A549 (cell line): ENCODE results near the gene NDUFA11. TPM values are rescaled to one million over a fixed set of nuclear protein-coding genes. Genes with fewer than 3 reads are reported as not detected.
A peak's percentile ranks its signal among the peaks of the same experiment; 100 is the strongest.

ENCODE experiments used
- ATAC-seq, 2 experiments: fragments of 200-7000 bp in 1 of 2; fragments of >200 bp in 1 of 2; cut with Nextera tagmentation in 1 of 2; cut with Tn5 transposase in 1 of 2; 3 replicates each; pipeline versions ENCODE4 v1.8.0 to v1.9.1; 2018 to 2020; ENCODE audit warnings: mild to moderate bottlenecking in 1 of 2, moderate library complexity in 1 of 2
- CTCF ChIA-PET: fragments of 300-600 bp; sonication (Branson Sonifier 250); formaldehyde crosslinking; extraction: SDS; loops from one replicate; lab custom pipeline; 2021; ENCODE audit warnings: antibody characterized with exemption, inconsistent platforms; lab: Yijun Ruan, JAX
- POLR2A ChIA-PET: fragments of 350-600 bp; formaldehyde crosslinking; extraction: SDS; loops from one replicate; lab custom pipeline; 2021; ENCODE audit warnings: antibody characterized with exemption, inconsistent platforms; lab: Yijun Ruan, JAX
- DNase-seq, 2 experiments: peaks; one replicate each; pipeline versions ENCODE4 v3.0.0 to v3.0.0-alpha.2; 2011 to 2016; ENCODE audit warnings: low read depth in 1 of 2, low spot score in 1 of 2
- FAIRE-seq: peaks from 2 replicates; lab custom pipeline; 2011; peaks lifted over from hg19 to GRCh38; lab: Jason Lieb, UNC
- H3K27ac ChIP-seq, 2 experiments: fragments of >200 bp; sonication (Bioruptor Twin); formaldehyde crosslinking; 3 replicates each; pipeline ENCODE4 v1.5.1; 2016 to 2017
- H3K4me1 ChIP-seq: fragments of >200 bp; sonication (Bioruptor Twin); formaldehyde crosslinking; 3 replicates; pipeline ENCODE4 v1.6.1; 2016
- H3K4me2 ChIP-seq: fragments of >200 bp; sonication (Bioruptor Twin); formaldehyde crosslinking; 3 replicates; pipeline ENCODE4 v1.6.1; 2016
- H3K4me3 ChIP-seq: fragments of >200 bp; sonication (Bioruptor Twin); formaldehyde crosslinking; 3 replicates; pipeline ENCODE4 v1.5.1; 2016
- H3K9me3 ChIP-seq: fragments of >200 bp; sonication (Bioruptor Twin); formaldehyde crosslinking; 3 replicates; pipeline ENCODE4 v1.6.1; 2016
- CBX2 ChIP-seq: fragments of 200-600 bp; sonication (generic); IDR thresholded peaks from 2 replicates; pipeline ENCODE4 v1.6.1; 2016; ENCODE audit warnings: low read depth, mild to moderate bottlenecking, borderline replicate concordance
- EHF ChIP-seq: fragments of 250-450 bp; sonication (Bioruptor Pico); IDR thresholded peaks from 2 replicates; pipeline ENCODE4 v1.5.0; 2020; ENCODE audit warnings: mild to moderate bottlenecking
- EHMT2 ChIP-seq: fragments of 200-600 bp; sonication (generic); IDR thresholded peaks from 2 replicates; pipeline ENCODE4 v1.6.1; 2016; ENCODE audit warnings: antibody characterized with exemption, low read depth, mild to moderate bottlenecking, moderate library complexity
- EP300 ChIP-seq, 2 experiments: fragments of >200 bp; sonication (Bioruptor Twin); formaldehyde crosslinking; IDR thresholded peaks; 2 replicates in 1 of 2; 3 replicates in 1 of 2; pipeline ENCODE4 v1.6.1; 2016 to 2017
- FOSB ChIP-seq: fragments of 250-450 bp; sonication (Bioruptor Pico); IDR thresholded peaks from 2 replicates; pipeline ENCODE4 v1.5.0; 2020; ENCODE audit warnings: mild to moderate bottlenecking, moderate library complexity
- GATA3 ChIP-seq: IDR thresholded peaks from 2 replicates; pipeline ENCODE4 v1.6.1; 2012; ENCODE audit warnings: borderline replicate concordance
- HDAC2 ChIP-seq: fragments of 200-600 bp; sonication (generic); IDR thresholded peaks from 2 replicates; pipeline ENCODE4 v1.6.1; 2016
- JUNB ChIP-seq: fragments of >200 bp; sonication (Bioruptor Twin); formaldehyde crosslinking; IDR thresholded peaks from 2 replicates; pipeline ENCODE4 v1.6.1; 2016
- MAZ ChIP-seq: fragments of 150-350 bp; IDR thresholded peaks from 2 replicates; pipeline ENCODE4 v1.6.1; 2014; ENCODE audit warnings: antibody characterized with exemption, low read depth, low read length, borderline replicate concordance
- NPAS2 ChIP-seq: fragments of 250-450 bp; sonication (Bioruptor Pico); IDR thresholded peaks from 2 replicates; pipeline ENCODE4 v1.8.0; 2022; ENCODE audit warnings: mild to moderate bottlenecking, moderate library complexity, borderline replicate concordance
- POLR2A ChIP-seq: IDR thresholded peaks from 2 replicates; pipeline ENCODE4 v1.6.1; 2012; ENCODE audit warnings: mild to moderate bottlenecking, low read length
- RARB ChIP-seq: fragments of 250-450 bp; sonication (Bioruptor Pico); IDR thresholded peaks from 2 replicates; pipeline ENCODE4 v1.8.0; 2021; ENCODE audit warnings: mild to moderate bottlenecking, moderate library complexity
- ZFP36 ChIP-seq: fragments of 450-650 bp; IDR thresholded peaks from 2 replicates; pipeline ENCODE4 v1.6.1; 2014; ENCODE audit warnings: borderline replicate concordance; ENCODE audit not compliant: partially characterized antibody
- ZNF302 ChIP-seq: fragments of 250-450 bp; sonication (Bioruptor Pico); IDR thresholded peaks from 2 replicates; pipeline ENCODE4 v1.9.0; 2021; ENCODE audit warnings: inconsistent platforms, mild to moderate bottlenecking, moderate library complexity
- ZSCAN20 ChIP-seq: fragments of 250-450 bp; sonication (Bioruptor Pico); IDR thresholded peaks from 2 replicates; pipeline ENCODE4 v1.8.0; 2022; ENCODE audit warnings: mild to moderate bottlenecking, moderate library complexity
- WGBS: methylation state at CpG from one replicate; pipeline ENCODE4 v1.1.6; 2017; ENCODE audit errors: missing lambda C conversion rate; 5-methylcytosine and 5-hydroxymethylcytosine counted together
- polyA plus RNA-seq, 4 experiments: library from polyadenylated mRNA; depleted of rRNA in 3 of 4; stranded (reverse); fragments of >200 nt; fragmentation: RNase III in 1 of 4; extraction: RNeasy Plus Mini Kit Qiagen cat#74134 plus additional on column Dnase treatment in 1 of 4; gene quantifications; 2 replicates in 3 of 4; 3 replicates in 1 of 4; pipeline ENCODE4 v1.2.3, GENCODE V29; 2011 to 2017
- TF ChIP-seq, protein P1 (sequence below): IDR thresholded peaks from 2 replicates; pipeline ENCODE4 v1.6.1; 2012
- TF ChIP-seq, protein P2 (sequence below): fragments of 250-450 bp; sonication (Bioruptor Pico); IDR thresholded peaks from 2 replicates; pipeline ENCODE4 v1.5.0; 2021; ENCODE audit warnings: mild to moderate bottlenecking, moderate library complexity, borderline replicate concordance

The NDUFA11 gene
- polyA plus RNA-seq, 2 of the 4 experiments (the other 2 are of a cell fraction), result 75.0 to 173 TPM

DNA sequence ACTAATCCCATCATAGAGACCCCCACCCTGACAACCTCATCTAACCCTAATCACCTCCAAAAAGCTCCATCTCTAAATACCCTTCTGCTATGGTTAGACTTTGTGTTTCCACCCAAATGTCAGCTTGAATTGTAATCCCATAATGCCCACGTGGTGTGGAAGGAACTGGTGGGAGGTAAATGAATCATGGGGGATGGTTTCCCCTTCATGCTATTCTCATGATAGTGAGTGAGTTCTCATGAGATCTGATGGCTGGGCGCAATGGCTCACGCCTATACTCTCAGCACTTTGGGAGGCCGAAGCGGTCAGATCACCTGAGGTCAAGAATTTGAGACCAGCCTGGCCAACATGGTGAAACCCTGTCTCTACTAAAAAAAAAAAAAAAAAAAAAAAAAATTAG, 3.7 kb upstream of the NDUFA11 start (continued):
- TF ChIP-seq ZFP36, result no peak
- TF ChIP-seq GATA3, result no peak
- TF ChIP-seq CBX2, result no peak
- no peak for TF ChIP-seq ZNF302
- TF ChIP-seq EP300 (IDR thresholded peaks at IDR 0.05), result no peak
- TF ChIP-seq EHMT2, result no peak

DNA sequence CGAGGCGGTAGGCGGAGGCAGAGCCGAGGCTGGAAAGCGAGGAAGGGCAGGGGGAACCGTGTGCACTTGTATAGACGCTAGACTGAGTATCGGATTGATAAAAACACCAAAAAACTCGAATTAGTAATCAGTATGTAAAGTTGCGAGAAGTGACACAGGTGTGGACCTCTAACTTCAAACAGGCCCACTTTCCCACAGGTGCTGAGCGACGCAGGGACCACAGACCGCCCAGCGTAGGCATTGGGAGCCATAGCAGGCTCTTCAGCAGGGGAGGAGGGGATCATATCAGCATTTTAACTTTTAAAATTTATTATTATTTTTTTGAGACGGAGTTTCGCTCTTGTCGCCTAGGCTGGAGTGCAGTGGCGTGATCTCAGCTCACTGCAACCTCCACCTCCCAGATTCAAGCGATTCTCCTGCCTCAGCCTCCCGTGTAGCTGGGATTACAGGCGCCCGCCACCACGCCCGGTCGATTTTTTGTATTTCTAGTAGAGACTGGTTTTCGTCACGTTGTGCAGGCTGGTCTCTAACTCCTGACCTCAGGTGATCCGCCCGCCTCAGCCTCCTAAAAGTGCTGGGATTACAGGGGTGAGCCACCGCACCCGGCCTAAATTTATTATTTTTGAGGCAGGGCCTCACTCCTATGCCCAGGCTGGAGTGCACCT, 1.7 kb upstream of the NDUFA11 start:
- H3K4me1 ChIP-seq, result peaks cover 5% of the 10 kb centered on the region; the same call in 1 of the 3 replicates
- WGBS, result 50% methylated on average over 19 of the region's 31 CpGs
- FAIRE-seq (no peak), ATAC-seq (no peak), DNase-seq (no peak)
- ChIA-PET POLR2A (interaction anchor here (1.4 to 2.7 kb wide), 2 partner anchors 77 to 85 kb away, joined by 4 to 42 read pairs; no protein-coding TSS in a partner anchor), CTCF (interaction anchor here (4.4 kb wide), 1 partner anchor 102 kb away, joined by 37 read pairs; no protein-coding TSS in a partner anchor)
- peak overlapping the region; percentile 65 to 88 for H3K27ac ChIP-seq
- peak overlapping the region; percentile 99 for H3K4me3 ChIP-seq
- TF ChIP-seq EHF (CRISPR knock-in tag), result no peak
- no peak for TF ChIP-seq POLR2A
- TF ChIP-seq FOSB (CRISPR knock-in tag), result no peak
- TF ChIP-seq HDAC2, result no peak
- no peak for TF ChIP-seq ZSCAN20 (CRISPR knock-in tag)
- no peak for TF ChIP-seq JUNB
- no peak for TF ChIP-seq NPAS2 (CRISPR knock-in tag)
- no peak for TF ChIP-seq MAZ
- TF ChIP-seq EHMT2, result no peak
- TF ChIP-seq, protein P1, sequence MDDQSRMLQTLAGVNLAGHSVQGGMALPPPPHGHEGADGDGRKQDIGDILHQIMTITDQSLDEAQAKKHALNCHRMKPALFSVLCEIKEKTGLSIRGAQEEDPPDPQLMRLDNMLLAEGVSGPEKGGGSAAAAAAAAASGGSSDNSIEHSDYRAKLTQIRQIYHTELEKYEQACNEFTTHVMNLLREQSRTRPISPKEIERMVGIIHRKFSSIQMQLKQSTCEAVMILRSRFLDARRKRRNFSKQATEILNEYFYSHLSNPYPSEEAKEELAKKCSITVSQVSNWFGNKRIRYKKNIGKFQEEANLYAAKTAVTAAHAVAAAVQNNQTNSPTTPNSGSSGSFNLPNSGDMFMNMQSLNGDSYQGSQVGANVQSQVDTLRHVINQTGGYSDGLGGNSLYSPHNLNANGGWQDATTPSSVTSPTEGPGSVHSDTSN, result no peak
- no peak for TF ChIP-seq RARB
- peak overlapping the region; percentile 74 for H3K4me2 ChIP-seq
- H3K9me3 ChIP-seq, result no peaks in the 10 kb centered on the region

DNA sequence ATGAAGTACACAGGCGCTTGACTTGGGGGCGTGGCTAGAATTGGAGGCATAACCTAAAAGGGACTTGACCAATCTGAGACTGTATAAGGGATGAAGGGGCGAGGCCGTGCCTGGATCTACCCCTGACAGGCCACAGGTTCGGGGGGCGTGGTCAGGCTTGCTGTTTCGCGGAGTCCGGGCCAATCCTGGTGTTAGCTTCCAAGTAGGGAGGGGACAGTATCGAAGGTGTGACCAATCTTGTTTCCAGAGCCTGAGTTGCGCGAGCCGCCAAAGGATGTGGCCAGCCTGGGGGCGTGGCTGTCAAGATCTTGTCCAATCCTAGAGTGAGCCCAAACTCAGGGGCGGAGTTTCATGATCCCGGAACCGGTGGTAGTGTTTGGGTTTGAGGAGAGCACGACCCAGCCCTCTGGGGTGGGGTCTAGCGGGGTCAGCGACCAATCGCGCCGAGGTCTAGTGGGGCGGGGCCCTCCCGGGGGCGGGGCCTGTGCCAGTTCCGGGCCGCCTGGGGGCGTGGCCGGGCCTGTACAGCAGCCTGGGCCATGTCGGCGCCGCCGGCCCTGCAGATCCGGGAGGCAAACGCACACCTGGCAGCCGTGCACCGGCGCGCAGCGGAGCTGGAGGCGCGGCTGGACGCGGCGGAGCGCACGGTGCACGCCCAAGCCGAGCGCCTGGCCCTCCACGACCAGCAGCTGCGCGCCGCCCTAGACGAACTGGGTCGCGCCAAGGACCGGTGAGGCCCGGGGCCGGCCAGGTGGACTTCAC, 943 bp upstream of the NDUFA11 start, which contains the start of gene VMAC:
TSS of gene VMAC (plus strand) at position 521 of the 762 bp plus-strand sequence. CDS start at position 540, 19 bp downstream.
- H3K4me2 ChIP-seq, result peak within 1 kb of the TSS; percentile 74
- ChIA-PET CTCF (interaction anchor here (1.0 to 4.4 kb wide), 4 partner anchors 13 to 118 kb away, joined by 3 to 37 read pairs (median 12); no protein-coding TSS in a partner anchor), POLR2A (interaction anchor here (0.6 to 2.7 kb wide), 10 partner anchors 11 to 217 kb away, joined by 3 to 42 read pairs (median 4); partner anchors contain the start of genes DUS3L, NRTN and RPL36)
- peak within 1 kb of the TSS; percentile 95 to 98 for H3K27ac ChIP-seq
- H3K4me3 ChIP-seq, result peak within 1 kb of the TSS; percentile 99
- H3K4me1 ChIP-seq, result peaks cover 5% of the 10 kb centered on the region; the same call in 1 of the 3 replicates
- ATAC-seq (peak; percentile 83 to 87), DNase-seq (peak; percentile 89 to 100), FAIRE-seq (peak; percentile 13)
- TF ChIP-seq, protein P2, sequence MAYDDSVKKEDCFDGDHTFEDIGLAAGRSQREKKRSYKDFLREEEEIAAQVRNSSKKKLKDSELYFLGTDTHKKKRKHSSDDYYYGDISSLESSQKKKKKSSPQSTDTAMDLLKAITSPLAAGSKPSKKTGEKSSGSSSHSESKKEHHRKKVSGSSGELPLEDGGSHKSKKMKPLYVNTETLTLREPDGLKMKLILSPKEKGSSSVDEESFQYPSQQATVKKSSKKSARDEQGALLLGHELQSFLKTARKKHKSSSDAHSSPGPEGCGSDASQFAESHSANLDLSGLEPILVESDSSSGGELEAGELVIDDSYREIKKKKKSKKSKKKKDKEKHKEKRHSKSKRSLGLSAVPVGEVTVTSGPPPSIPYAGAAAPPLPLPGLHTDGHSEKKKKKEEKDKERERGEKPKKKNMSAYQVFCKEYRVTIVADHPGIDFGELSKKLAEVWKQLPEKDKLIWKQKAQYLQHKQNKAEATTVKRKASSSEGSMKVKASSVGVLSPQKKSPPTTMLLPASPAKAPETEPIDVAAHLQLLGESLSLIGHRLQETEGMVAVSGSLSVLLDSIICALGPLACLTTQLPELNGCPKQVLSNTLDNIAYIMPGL, result no peak
- peak; percentile 47; the same call in 1 of the 2 replicates for TF ChIP-seq POLR2A
- H3K9me3 ChIP-seq, result no peaks in the 10 kb centered on the region
- 4% methylated on average over 9 of the region's 61 CpGs for WGBS
